ENCODE results near the gene STPG3.

- TF ChIP-seq CTCF (optimal IDR thresholded peaks at IDR 0.05 in 1 of 3, IDR thresholded peaks at IDR 0.05 in 1 of 3, conservative IDR thresholded peaks at IDR 0.05 in 1 of 3; ENCODE audit: extremely low read depth in 1 of 3, insufficient read depth in 2 of 3, low read length in 3 of 3) = no peak
- no peak for TF ChIP-seq EZH2 (IDR thresholded peaks at IDR 0.05; ENCODE audit: low read length)
These were observed 36.5 kb upstream of the STPG3 start for GRCh38 chr9:137214620-137215019.
